WTC11 (cell line): Measurements from ENCODE around the gene FMNL2.

ENCODE experiments used
- CREM ChIP-seq: sonication (generic); formaldehyde crosslinking; IDR thresholded peaks from 2 replicates; pipeline ENCODE4 v1.8.1; 2022; ENCODE audit warnings: mild to moderate bottlenecking, missing genetic modification reagents, moderate library complexity
- FOXK1 ChIP-seq: sonication (generic); formaldehyde crosslinking; IDR thresholded peaks from 2 replicates; pipeline ENCODE4 v1.8.0; 2022; ENCODE audit warnings: mild to moderate bottlenecking, moderate library complexity, missing genetic modification reagents
- HMGA2 ChIP-seq: fragments of 250-450 bp; sonication (Bioruptor Pico); IDR thresholded peaks from 2 replicates; pipeline ENCODE4 v1.4.0; 2021; ENCODE audit warnings: mild to moderate bottlenecking, moderate library complexity
- JUN ChIP-seq: sonication (generic); formaldehyde crosslinking; IDR thresholded peaks from 2 replicates; pipeline ENCODE4 v1.8.0; 2023; ENCODE audit warnings: mild to moderate bottlenecking, missing genetic modification reagents
- KAT7 ChIP-seq: sonication (generic); formaldehyde crosslinking; IDR thresholded peaks from 2 replicates; pipeline ENCODE4 v1.8.1; 2023; ENCODE audit warnings: missing genetic modification reagents, mild to moderate bottlenecking, borderline replicate concordance
- RELA ChIP-seq: sonication (generic); formaldehyde crosslinking; IDR thresholded peaks from 2 replicates; pipeline ENCODE4 v1.8.1; 2022; ENCODE audit warnings: missing genetic modification reagents, mild to moderate bottlenecking, borderline replicate concordance
- TEAD4 ChIP-seq: sonication (generic); formaldehyde crosslinking; IDR thresholded peaks from 2 replicates; pipeline ENCODE4 v1.8.0; 2022; ENCODE audit warnings: mild to moderate bottlenecking, missing genetic modification reagents
- TF ChIP-seq, protein P1 (sequence below): fragments of 200-600 bp; IDR thresholded peaks from 2 replicates; pipeline ENCODE4 v1.8.0; 2022; ENCODE audit warnings: antibody characterized with exemption
- TF ChIP-seq, protein P2 (sequence below): sonication (generic); formaldehyde crosslinking; IDR thresholded peaks from 2 replicates; pipeline ENCODE4 v1.8.0; 2023; ENCODE audit warnings: mild to moderate bottlenecking, missing genetic modification reagents
- TF ChIP-seq, protein P3 (sequence below): sonication (generic); formaldehyde crosslinking; IDR thresholded peaks from 2 replicates; pipeline ENCODE4 v1.8.1; 2022; ENCODE audit warnings: mild to moderate bottlenecking, missing genetic modification reagents, moderate library complexity, borderline replicate concordance
- TF ChIP-seq, protein P4 (sequence below): sonication (generic); formaldehyde crosslinking; IDR thresholded peaks from 2 replicates; pipeline ENCODE4 v1.8.1; 2022; ENCODE audit warnings: low read depth, missing genetic modification reagents, borderline replicate concordance
- TF ChIP-seq, protein P5 (sequence below): sonication (generic); formaldehyde crosslinking; IDR thresholded peaks from 2 replicates; pipeline ENCODE4 v1.8.1; 2023; ENCODE audit warnings: mild to moderate bottlenecking, missing genetic modification reagents
- TF ChIP-seq, protein P6 (sequence below): sonication (generic); formaldehyde crosslinking; IDR thresholded peaks from 2 replicates; pipeline ENCODE4 v1.8.0; 2022; ENCODE audit warnings: missing genetic modification reagents
- TF ChIP-seq, protein P7 (sequence below): sonication (generic); formaldehyde crosslinking; conservative IDR thresholded peaks from 2 replicates; pipeline ENCODE4 v1.8.1; 2022; ENCODE audit warnings: mild to moderate bottlenecking, missing genetic modification reagents

DNA sequence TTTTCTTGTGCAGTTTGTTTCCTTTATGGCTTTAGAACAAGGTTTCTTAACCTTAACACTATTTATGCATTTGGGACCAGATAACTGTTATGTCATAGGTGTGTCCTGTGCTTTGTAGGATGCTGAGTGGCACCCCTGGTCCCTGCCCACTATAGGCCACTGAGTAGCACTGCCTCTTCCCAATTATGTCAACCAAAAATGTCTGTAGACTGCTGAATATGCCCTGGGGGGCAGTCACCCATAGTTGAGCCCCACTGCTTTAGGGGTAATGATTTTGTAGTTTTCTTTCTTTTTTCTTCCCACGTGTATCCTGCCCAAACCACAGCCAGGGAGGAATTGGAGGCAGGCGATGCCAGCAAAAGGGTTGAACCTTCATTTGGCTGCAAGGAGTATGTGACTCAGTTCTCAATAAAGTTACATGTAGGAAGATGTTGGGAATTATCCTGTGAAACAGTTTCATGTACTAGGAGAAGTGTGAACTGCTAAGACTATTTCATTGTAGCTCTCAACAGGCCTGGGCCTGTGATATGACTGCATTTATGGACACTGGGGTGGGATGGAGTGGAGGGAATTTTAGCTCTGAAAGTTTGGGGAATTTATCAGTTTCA lies 65.7 kb downstream of the FMNL2 start:
- TF ChIP-seq, protein P1, sequence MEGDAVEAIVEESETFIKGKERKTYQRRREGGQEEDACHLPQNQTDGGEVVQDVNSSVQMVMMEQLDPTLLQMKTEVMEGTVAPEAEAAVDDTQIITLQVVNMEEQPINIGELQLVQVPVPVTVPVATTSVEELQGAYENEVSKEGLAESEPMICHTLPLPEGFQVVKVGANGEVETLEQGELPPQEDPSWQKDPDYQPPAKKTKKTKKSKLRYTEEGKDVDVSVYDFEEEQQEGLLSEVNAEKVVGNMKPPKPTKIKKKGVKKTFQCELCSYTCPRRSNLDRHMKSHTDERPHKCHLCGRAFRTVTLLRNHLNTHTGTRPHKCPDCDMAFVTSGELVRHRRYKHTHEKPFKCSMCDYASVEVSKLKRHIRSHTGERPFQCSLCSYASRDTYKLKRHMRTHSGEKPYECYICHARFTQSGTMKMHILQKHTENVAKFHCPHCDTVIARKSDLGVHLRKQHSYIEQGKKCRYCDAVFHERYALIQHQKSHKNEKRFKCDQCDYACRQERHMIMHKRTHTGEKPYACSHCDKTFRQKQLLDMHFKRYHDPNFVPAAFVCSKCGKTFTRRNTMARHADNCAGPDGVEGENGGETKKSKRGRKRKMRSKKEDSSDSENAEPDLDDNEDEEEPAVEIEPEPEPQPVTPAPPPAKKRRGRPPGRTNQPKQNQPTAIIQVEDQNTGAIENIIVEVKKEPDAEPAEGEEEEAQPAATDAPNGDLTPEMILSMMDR = no peak
- TF ChIP-seq RELA = no peak
- TF ChIP-seq TEAD4 (CRISPR knock-in tag) = no peak
- TF ChIP-seq, protein P2, sequence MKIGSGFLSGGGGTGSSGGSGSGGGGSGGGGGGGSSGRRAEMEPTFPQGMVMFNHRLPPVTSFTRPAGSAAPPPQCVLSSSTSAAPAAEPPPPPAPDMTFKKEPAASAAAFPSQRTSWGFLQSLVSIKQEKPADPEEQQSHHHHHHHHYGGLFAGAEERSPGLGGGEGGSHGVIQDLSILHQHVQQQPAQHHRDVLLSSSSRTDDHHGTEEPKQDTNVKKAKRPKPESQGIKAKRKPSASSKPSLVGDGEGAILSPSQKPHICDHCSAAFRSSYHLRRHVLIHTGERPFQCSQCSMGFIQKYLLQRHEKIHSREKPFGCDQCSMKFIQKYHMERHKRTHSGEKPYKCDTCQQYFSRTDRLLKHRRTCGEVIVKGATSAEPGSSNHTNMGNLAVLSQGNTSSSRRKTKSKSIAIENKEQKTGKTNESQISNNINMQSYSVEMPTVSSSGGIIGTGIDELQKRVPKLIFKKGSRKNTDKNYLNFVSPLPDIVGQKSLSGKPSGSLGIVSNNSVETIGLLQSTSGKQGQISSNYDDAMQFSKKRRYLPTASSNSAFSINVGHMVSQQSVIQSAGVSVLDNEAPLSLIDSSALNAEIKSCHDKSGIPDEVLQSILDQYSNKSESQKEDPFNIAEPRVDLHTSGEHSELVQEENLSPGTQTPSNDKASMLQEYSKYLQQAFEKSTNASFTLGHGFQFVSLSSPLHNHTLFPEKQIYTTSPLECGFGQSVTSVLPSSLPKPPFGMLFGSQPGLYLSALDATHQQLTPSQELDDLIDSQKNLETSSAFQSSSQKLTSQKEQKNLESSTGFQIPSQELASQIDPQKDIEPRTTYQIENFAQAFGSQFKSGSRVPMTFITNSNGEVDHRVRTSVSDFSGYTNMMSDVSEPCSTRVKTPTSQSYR = no peak
- no peak for TF ChIP-seq FOXK1
- TF ChIP-seq, protein P3, sequence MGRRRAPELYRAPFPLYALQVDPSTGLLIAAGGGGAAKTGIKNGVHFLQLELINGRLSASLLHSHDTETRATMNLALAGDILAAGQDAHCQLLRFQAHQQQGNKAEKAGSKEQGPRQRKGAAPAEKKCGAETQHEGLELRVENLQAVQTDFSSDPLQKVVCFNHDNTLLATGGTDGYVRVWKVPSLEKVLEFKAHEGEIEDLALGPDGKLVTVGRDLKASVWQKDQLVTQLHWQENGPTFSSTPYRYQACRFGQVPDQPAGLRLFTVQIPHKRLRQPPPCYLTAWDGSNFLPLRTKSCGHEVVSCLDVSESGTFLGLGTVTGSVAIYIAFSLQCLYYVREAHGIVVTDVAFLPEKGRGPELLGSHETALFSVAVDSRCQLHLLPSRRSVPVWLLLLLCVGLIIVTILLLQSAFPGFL (CRISPR knock-in tag) = no peak
- no peak for TF ChIP-seq HMGA2 (CRISPR knock-in tag)
- no peak for TF ChIP-seq CREM (CRISPR knock-in tag)
- TF ChIP-seq, protein P4, sequence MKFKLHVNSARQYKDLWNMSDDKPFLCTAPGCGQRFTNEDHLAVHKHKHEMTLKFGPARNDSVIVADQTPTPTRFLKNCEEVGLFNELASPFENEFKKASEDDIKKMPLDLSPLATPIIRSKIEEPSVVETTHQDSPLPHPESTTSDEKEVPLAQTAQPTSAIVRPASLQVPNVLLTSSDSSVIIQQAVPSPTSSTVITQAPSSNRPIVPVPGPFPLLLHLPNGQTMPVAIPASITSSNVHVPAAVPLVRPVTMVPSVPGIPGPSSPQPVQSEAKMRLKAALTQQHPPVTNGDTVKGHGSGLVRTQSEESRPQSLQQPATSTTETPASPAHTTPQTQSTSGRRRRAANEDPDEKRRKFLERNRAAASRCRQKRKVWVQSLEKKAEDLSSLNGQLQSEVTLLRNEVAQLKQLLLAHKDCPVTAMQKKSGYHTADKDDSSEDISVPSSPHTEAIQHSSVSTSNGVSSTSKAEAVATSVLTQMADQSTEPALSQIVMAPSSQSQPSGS = no peak
- TF ChIP-seq, protein P5, sequence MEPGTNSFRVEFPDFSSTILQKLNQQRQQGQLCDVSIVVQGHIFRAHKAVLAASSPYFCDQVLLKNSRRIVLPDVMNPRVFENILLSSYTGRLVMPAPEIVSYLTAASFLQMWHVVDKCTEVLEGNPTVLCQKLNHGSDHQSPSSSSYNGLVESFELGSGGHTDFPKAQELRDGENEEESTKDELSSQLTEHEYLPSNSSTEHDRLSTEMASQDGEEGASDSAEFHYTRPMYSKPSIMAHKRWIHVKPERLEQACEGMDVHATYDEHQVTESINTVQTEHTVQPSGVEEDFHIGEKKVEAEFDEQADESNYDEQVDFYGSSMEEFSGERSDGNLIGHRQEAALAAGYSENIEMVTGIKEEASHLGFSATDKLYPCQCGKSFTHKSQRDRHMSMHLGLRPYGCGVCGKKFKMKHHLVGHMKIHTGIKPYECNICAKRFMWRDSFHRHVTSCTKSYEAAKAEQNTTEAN (CRISPR knock-in tag) = no peak
- TF ChIP-seq, protein P6, sequence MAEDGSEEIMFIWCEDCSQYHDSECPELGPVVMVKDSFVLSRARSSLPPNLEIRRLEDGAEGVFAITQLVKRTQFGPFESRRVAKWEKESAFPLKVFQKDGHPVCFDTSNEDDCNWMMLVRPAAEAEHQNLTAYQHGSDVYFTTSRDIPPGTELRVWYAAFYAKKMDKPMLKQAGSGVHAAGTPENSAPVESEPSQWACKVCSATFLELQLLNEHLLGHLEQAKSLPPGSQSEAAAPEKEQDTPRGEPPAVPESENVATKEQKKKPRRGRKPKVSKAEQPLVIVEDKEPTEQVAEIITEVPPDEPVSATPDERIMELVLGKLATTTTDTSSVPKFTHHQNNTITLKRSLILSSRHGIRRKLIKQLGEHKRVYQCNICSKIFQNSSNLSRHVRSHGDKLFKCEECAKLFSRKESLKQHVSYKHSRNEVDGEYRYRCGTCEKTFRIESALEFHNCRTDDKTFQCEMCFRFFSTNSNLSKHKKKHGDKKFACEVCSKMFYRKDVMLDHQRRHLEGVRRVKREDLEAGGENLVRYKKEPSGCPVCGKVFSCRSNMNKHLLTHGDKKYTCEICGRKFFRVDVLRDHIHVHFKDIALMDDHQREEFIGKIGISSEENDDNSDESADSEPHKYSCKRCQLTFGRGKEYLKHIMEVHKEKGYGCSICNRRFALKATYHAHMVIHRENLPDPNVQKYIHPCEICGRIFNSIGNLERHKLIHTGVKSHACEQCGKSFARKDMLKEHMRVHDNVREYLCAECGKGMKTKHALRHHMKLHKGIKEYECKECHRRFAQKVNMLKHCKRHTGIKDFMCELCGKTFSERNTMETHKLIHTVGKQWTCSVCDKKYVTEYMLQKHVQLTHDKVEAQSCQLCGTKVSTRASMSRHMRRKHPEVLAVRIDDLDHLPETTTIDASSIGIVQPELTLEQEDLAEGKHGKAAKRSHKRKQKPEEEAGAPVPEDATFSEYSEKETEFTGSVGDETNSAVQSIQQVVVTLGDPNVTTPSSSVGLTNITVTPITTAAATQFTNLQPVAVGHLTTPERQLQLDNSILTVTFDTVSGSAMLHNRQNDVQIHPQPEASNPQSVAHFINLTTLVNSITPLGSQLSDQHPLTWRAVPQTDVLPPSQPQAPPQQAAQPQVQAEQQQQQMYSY (CRISPR knock-in tag) = no peak
- TF ChIP-seq JUN (CRISPR knock-in tag) = no peak
- no peak for TF ChIP-seq KAT7
- TF ChIP-seq, protein P7, sequence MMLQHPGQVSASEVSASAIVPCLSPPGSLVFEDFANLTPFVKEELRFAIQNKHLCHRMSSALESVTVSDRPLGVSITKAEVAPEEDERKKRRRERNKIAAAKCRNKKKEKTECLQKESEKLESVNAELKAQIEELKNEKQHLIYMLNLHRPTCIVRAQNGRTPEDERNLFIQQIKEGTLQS (CRISPR knock-in tag) = no peak
